GM12878 (cell line): ENCODE data around the gene SCNN1A. TPM values are rescaled to one million over a fixed set of nuclear protein-coding genes. Genes with fewer than 3 reads are reported as not detected.

ENCODE experiments used
- ATAC-seq: fragments of 200-7000 bp; cut with Tn5 transposase; 3 replicates; pipeline ENCODE4 v1.9.1; 2020; ENCODE audit warnings: mild to moderate bottlenecking, moderate library complexity
- BruUV-seq: library from RNA; stranded (reverse); fragments of 400-500 nt; replicated peaks from 2 replicates; lab custom pipeline; 2021; lab: Mats Ljungman, UMichigan
- CTCF ChIA-PET: fragments of 300-600 bp; sonication (Branson Sonifier 250); formaldehyde crosslinking; extraction: SDS; loops from one replicate; lab custom pipeline; 2021; ENCODE audit warnings: inconsistent platforms; lab: Yijun Ruan, JAX
- POLR2A ChIA-PET: fragments of 350-600 bp; formaldehyde crosslinking; extraction: SDS; loops from one replicate; lab custom pipeline; 2021; ENCODE audit warnings: inconsistent platforms; lab: Charles Lee
- RAD21 ChIA-PET: fragments of 300-600 bp; sonication (Branson Sonifier 250); formaldehyde crosslinking; loops from one replicate; lab custom pipeline; 2023; ENCODE audit warnings: antibody characterized with exemption; ENCODE audit not compliant: unreplicated experiment; lab: Charles Lee
- SMC1A ChIA-PET: fragments of 300-600 bp; sonication (Branson Sonifier 250); formaldehyde crosslinking; loops from one replicate; lab custom pipeline; 2023; ENCODE audit not compliant: unreplicated experiment, uncharacterized antibody; lab: Charles Lee
- DNase-seq: peaks from one replicate; pipeline ENCODE4 v3.0.0-alpha.2; 2011; ENCODE audit warnings: low read depth, low spot score
- FAIRE-seq: peaks from 3 replicates; lab custom pipeline; 2011; peaks lifted over from hg19 to GRCh38; lab: Jason Lieb, UNC
- H2AFZ ChIP-seq: 2 replicates; pipeline ENCODE4 v1.6.0; 2011; ENCODE audit warnings: low read depth, low read length, control low read depth; ENCODE audit not compliant: control insufficient read depth
- H3K27ac ChIP-seq: 2 replicates; pipeline ENCODE4 v1.5.1; 2011; ENCODE audit warnings: control low read depth; ENCODE audit not compliant: control insufficient read depth, insufficient read depth
- H3K27me3 ChIP-seq, 2 experiments: replicated peaks in 1 of 2; 2 replicates each; pipeline versions ENCODE4 v1.6.0 to v1.6.1; 2011; ENCODE audit warnings: low read length in 1 of 2; ENCODE audit not compliant: control insufficient read depth in 2 of 2, insufficient read depth in 2 of 2
- H3K36me3 ChIP-seq, 2 experiments: 2 replicates each; pipeline ENCODE4 v1.5.1; 2011; ENCODE audit warnings: low read length in 1 of 2; ENCODE audit not compliant: control insufficient read depth in 2 of 2, insufficient read depth in 2 of 2
- H3K4me1 ChIP-seq: 2 replicates; pipeline ENCODE4 v1.6.1; 2011; ENCODE audit warnings: mild to moderate bottlenecking, low read length, moderate library complexity, mixed read lengths; ENCODE audit not compliant: control insufficient read depth, insufficient read depth
- H3K4me2 ChIP-seq: 2 replicates; pipeline ENCODE4 v1.6.0; 2011; ENCODE audit warnings: control low read depth; ENCODE audit not compliant: control insufficient read depth, insufficient read depth
- H3K4me3 ChIP-seq: fragments of 200-600 bp; sonication (generic); 2 replicates; pipeline ENCODE4 v1.5.1; 2016
- H3K79me2 ChIP-seq: 2 replicates; pipeline ENCODE4 v1.6.0; 2011; ENCODE audit warnings: low read length; ENCODE audit not compliant: control insufficient read depth, insufficient read depth
- H3K9ac ChIP-seq: 2 replicates; pipeline ENCODE4 v1.8.0; 2011; ENCODE audit warnings: low read length, control low read depth, mixed read lengths; ENCODE audit not compliant: control insufficient read depth, insufficient read depth
- H3K9me3 ChIP-seq: replicated peaks from 3 replicates; pipeline ENCODE4 v1.5.1; 2011; ENCODE audit warnings: mild to moderate bottlenecking, low read length; ENCODE audit not compliant: control insufficient read depth, insufficient read depth
- H4K20me1 ChIP-seq: 2 replicates; pipeline ENCODE4 v1.6.0; 2011; ENCODE audit not compliant: control insufficient read depth, insufficient read depth
- BMI1 ChIP-seq: fragments of 450-650 bp; IDR thresholded peaks from 2 replicates; pipeline ENCODE4 v1.6.1; 2016; ENCODE audit warnings: mild to moderate bottlenecking, moderate library complexity, borderline replicate concordance
- LARP7 ChIP-seq: fragments of 450-650 bp; IDR thresholded peaks from 2 replicates; pipeline ENCODE4 v1.6.1; 2017; ENCODE audit warnings: mild to moderate bottlenecking
- MTA3 ChIP-seq: IDR thresholded peaks from 2 replicates; pipeline ENCODE4 v1.6.1; 2012; ENCODE audit warnings: low read length, inconsistent platforms, borderline replicate concordance
- NR2C2 ChIP-seq: IDR thresholded peaks from 2 replicates; pipeline ENCODE4 v1.6.1; 2011; ENCODE audit warnings: borderline replicate concordance, low read depth; ENCODE audit not compliant: control insufficient read depth, insufficient read length
- REST ChIP-seq: IDR thresholded peaks from 2 replicates; pipeline ENCODE4 v1.6.1; 2012; ENCODE audit warnings: mild to moderate bottlenecking, low read depth, low read length
- TCF3 ChIP-seq: IDR thresholded peaks from 2 replicates; pipeline ENCODE4 v1.6.1; 2012; ENCODE audit warnings: low read depth, mild to moderate bottlenecking, low read length, borderline replicate concordance; ENCODE audit not compliant: insufficient read depth
- TCF7 ChIP-seq: IDR thresholded peaks from 2 replicates; pipeline ENCODE4 v1.6.1; 2014; ENCODE audit warnings: antibody characterized with exemption, borderline replicate concordance
- ZNF217 ChIP-seq: fragments of 450-650 bp; IDR thresholded peaks from 2 replicates; pipeline ENCODE4 v1.6.1; 2017; ENCODE audit warnings: antibody characterized with exemption, mild to moderate bottlenecking
- ZNF384 ChIP-seq: IDR thresholded peaks from 2 replicates; pipeline ENCODE4 v1.6.1; 2012; ENCODE audit warnings: low read depth, mild to moderate bottlenecking, low read length, improper control_type of control experiment, borderline replicate concordance
- WGBS: methylation state at CpG from one replicate; pipeline ENCODE4 v1.1.6; 2016; ENCODE audit warnings: low lambda C conversion rate; ENCODE audit not compliant: insufficient replicate concordance, insufficient coverage; ENCODE audit errors: missing lambda C conversion rate; 5-methylcytosine and 5-hydroxymethylcytosine counted together
- in situ Hi-C: fragments of 300-500 bp; cut with MboI; formaldehyde crosslinking; loops from 9 replicates; pipeline ENCODE4 v1.14.3; 2018; ENCODE audit warnings: mixed read lengths
- intact Hi-C: fragments of 100-400 bp; cut with micrococcal nuclease; formaldehyde crosslinking; loops from one replicate; pipeline ENCODE4 v1.14.2; 2022; ENCODE audit not compliant: unreplicated experiment
- polyA plus RNA-seq, 11 experiments: library from polyadenylated mRNA; depleted of rRNA in 4 of 11; unstranded in 6 of 11; stranded (reverse) in 5 of 11; fragments of >200 nt; fragmentation: Nextera tagmentation in 4 of 11; fragmentation: Illumina TruSeq in 1 of 11; extraction: Ambion mirVana in 4 of 11; extraction: Trizol in 1 of 11; gene quantifications; 1 replicate in 1 of 11; 2 replicates in 10 of 11; pipeline versions ENCODE4 v1.2.1 to v1.2.3, GENCODE V29; 2011 to 2016; ENCODE audit warnings: inconsistent platforms in 2 of 11, missing spikeins in 2 of 11, low read depth in 1 of 11
- total RNA-seq, 4 experiments: library from RNA; depleted of rRNA in 3 of 4; stranded (reverse); fragments of >200 nt in 3 of 4; fragmentation: Illumina TruSeq in 1 of 4; extraction: Trizol in 1 of 4; gene quantifications; 2 replicates each; pipeline versions ENCODE4 v1.2.1 to v1.2.3, GENCODE V29; 2013 to 2021
- TF ChIP-seq, protein P1 (sequence below): fragments of 450-650 bp; IDR thresholded peaks from 2 replicates; pipeline ENCODE4 v1.6.1; 2014; ENCODE audit warnings: mild to moderate bottlenecking
- TF ChIP-seq, protein P2 (sequence below): fragments of 450-650 bp; formaldehyde crosslinking; IDR thresholded peaks from 2 replicates; pipeline ENCODE4 v1.4.0; 2022; ENCODE audit warnings: mild to moderate bottlenecking, moderate library complexity

The SCNN1A gene
- total and polyA plus RNA-seq, 10 of the 15 experiments (the other 5 are each of a cell fraction or from before 2014, with no cell fraction given), result 0.14 to 0.69 TPM; not detected in 8

DNA sequence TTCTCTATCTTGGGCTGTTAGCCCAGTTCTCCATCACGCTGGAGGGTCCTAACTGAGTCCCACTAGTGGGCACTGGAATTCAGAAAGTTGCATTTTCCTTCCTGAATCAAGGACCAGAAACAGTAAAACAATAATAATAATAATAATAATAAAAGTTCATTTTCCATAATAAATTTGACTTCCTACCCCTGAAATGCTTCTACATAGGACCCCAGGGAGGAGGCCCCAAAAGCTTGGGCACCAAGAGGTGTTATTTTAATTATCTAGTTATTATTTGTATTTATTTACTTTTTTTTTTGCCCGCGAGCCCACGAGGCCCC, 12.4 kb downstream of the SCNN1A start (continued):
- no peak for TF ChIP-seq NR2C2

DNA sequence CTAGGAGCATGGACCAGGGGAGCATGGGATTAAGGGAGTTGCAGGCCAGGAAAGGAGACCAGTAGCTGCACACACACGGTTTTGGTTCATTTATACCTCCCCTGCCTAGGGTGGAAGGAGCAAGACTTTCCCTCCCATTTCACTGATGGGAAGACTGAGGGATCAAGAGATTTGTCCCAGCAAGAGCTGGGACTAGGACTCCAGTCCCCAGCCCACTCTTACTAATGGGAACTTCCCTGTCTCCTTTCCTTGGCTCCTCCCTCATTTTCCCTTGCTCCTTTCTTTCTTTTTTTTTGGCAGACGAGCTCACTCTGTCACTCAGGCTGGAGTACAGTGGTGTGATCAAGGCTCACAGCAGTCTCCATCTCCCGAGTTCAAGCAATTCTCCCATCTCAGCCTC, 13.0 kb downstream of the SCNN1A start:
- no peak for FAIRE-seq
- ChIA-PET POLR2A (no interaction called here), CTCF (no interaction called here), SMC1A (interaction anchor here (0.6 kb wide), 1 partner anchor 19 kb away, joined by 3 read pairs; no protein-coding TSS in a partner anchor), RAD21 (interaction anchor here (1.3 kb wide), 1 partner anchor 27 kb away, joined by 3 read pairs; no protein-coding TSS in a partner anchor)
- in situ Hi-C loops (no loop called here), intact Hi-C loops (no loop called here)
- H3K9me3 ChIP-seq, result no peaks in the 10 kb centered on the region
- no peak for DNase-seq
- no TSS peak for BruUV-seq
- TF ChIP-seq MTA3, result no peak
- no peak for TF ChIP-seq BMI1
- no peak for TF ChIP-seq ZNF384
- no peak for TF ChIP-seq TCF7
- TF ChIP-seq, protein P1, sequence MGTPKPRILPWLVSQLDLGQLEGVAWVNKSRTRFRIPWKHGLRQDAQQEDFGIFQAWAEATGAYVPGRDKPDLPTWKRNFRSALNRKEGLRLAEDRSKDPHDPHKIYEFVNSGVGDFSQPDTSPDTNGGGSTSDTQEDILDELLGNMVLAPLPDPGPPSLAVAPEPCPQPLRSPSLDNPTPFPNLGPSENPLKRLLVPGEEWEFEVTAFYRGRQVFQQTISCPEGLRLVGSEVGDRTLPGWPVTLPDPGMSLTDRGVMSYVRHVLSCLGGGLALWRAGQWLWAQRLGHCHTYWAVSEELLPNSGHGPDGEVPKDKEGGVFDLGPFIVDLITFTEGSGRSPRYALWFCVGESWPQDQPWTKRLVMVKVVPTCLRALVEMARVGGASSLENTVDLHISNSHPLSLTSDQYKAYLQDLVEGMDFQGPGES, result no peak
- TF ChIP-seq TCF3, result no peak
- TF ChIP-seq, protein P2, sequence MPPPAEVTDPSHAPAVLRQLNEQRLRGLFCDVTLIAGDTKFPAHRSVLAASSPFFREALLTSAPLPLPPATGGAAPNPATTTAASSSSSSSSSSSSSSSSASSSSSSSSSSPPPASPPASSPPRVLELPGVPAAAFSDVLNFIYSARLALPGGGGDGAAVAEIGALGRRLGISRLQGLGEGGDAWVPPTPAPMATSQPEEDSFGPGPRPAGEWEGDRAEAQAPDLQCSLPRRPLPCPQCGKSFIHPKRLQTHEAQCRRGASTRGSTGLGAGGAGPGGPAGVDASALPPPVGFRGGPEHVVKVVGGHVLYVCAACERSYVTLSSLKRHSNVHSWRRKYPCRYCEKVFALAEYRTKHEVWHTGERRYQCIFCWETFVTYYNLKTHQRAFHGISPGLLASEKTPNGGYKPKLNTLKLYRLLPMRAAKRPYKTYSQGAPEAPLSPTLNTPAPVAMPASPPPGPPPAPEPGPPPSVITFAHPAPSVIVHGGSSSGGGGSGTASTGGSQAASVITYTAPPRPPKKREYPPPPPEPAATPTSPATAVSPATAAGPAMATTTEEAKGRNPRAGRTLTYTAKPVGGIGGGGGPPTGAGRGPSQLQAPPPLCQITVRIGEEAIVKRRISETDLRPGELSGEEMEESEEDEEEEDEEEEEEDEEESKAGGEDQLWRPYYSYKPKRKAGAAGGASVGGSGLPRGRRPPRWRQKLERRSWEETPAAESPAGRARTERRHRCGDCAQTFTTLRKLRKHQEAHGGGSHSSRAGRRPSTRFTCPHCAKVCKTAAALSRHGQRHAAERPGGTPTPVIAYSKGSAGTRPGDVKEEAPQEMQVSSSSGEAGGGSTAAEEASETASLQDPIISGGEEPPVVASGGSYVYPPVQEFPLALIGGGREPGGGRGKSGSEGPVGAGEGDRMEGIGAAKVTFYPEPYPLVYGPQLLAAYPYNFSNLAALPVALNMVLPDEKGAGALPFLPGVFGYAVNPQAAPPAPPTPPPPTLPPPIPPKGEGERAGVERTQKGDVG (CRISPR knock-in tag), result no peak
- no peak for TF ChIP-seq LARP7
- TF ChIP-seq ZNF217, result no peak
- no peak for TF ChIP-seq REST
- no peak overlapping the region for H2AFZ ChIP-seq
- no peaks in the 10 kb centered on the region for H3K36me3 ChIP-seq
- no peak overlapping the region for H3K4me3 ChIP-seq
- no peaks in the 10 kb centered on the region for H3K27me3 ChIP-seq
- ATAC-seq, result no peak
- H4K20me1 ChIP-seq, result no peaks in the 10 kb centered on the region
- no peak overlapping the region for H3K27ac ChIP-seq
- H3K79me2 ChIP-seq, result no peaks in the 10 kb centered on the region
- peaks cover 1% of the 10 kb centered on the region for H3K4me1 ChIP-seq
- no peak overlapping the region for H3K9ac ChIP-seq
- WGBS, result 16% methylated on average over 3 of the region's 3 CpGs
- H3K4me2 ChIP-seq, result no peak overlapping the region
